H9 (cell line): Measurements from ENCODE around the gene DNAJC6. TPM values are rescaled to one million over a fixed set of nuclear protein-coding genes. Genes with fewer than 3 reads are reported as not detected.

ENCODE experiments used
- DNase-seq: peaks from one replicate; pipeline ENCODE4 v3.0.0-alpha.2; 2017
- H2AFZ ChIP-seq: one replicate; pipeline ENCODE4 v1.6.1; 2013; ENCODE audit warnings: mild to moderate bottlenecking, low read length, control low read depth, moderate library complexity
- H2AK5ac ChIP-seq: 2 replicates; pipeline ENCODE4 v1.6.1; 2013; ENCODE audit warnings: low read length, control low read depth, mixed read lengths; ENCODE audit not compliant: insufficient read length
- H2BK120ac ChIP-seq: one replicate; pipeline ENCODE4 v1.6.1; 2013; ENCODE audit warnings: low read depth, mild to moderate bottlenecking, low read length, control low read depth, inconsistent platforms; ENCODE audit not compliant: poor library complexity, severe bottlenecking
- H2BK12ac ChIP-seq: 2 replicates; pipeline ENCODE4 v1.6.1; 2013; ENCODE audit warnings: low read length, control low read depth, mixed read lengths, low read depth; ENCODE audit not compliant: insufficient read length
- H2BK15ac ChIP-seq: 2 replicates; pipeline ENCODE4 v1.6.1; 2013; ENCODE audit warnings: low read depth, low read length, control low read depth
- H2BK20ac ChIP-seq: one replicate; pipeline ENCODE4 v1.6.1; 2013; ENCODE audit warnings: low read depth, mild to moderate bottlenecking, low read length, control low read depth, inconsistent platforms; ENCODE audit not compliant: poor library complexity, severe bottlenecking
- H2BK5ac ChIP-seq: 2 replicates; pipeline ENCODE4 v1.6.1; 2013; ENCODE audit warnings: low read length, control low read depth, mixed read lengths; ENCODE audit not compliant: insufficient read length
- H3K14ac ChIP-seq: 2 replicates; pipeline ENCODE4 v1.6.1; 2013; ENCODE audit warnings: low read length, control low read depth; ENCODE audit not compliant: insufficient read depth
- H3K18ac ChIP-seq: 2 replicates; pipeline ENCODE4 v1.6.1; 2013; ENCODE audit warnings: low read depth, mild to moderate bottlenecking, mixed read lengths, low read length, control low read depth; ENCODE audit not compliant: insufficient read length
- H3K23ac ChIP-seq: 2 replicates; pipeline ENCODE4 v1.6.1; 2013; ENCODE audit warnings: low read length, control low read depth, mixed read lengths, low read depth; ENCODE audit not compliant: insufficient read length
- H3K23me2 ChIP-seq: 2 replicates; pipeline ENCODE4 v1.6.1; 2013; ENCODE audit warnings: low read depth, mild to moderate bottlenecking, mixed read lengths, low read length, control low read depth; ENCODE audit not compliant: insufficient read length, poor library complexity, severe bottlenecking
- H3K27ac ChIP-seq: 2 replicates; pipeline ENCODE4 v1.5.1; 2013; ENCODE audit warnings: low read length, control low read depth, mixed read lengths, low read depth; ENCODE audit not compliant: insufficient read length
- H3K27me3 ChIP-seq: 2 replicates; pipeline ENCODE4 v1.6.1; 2013; ENCODE audit warnings: low read length, control low read depth, inconsistent platforms; ENCODE audit not compliant: insufficient read depth
- H3K4ac ChIP-seq: 2 replicates; pipeline ENCODE4 v1.6.1; 2013; ENCODE audit warnings: low read depth, mild to moderate bottlenecking, control low read depth, inconsistent platforms, low read length, moderate library complexity
- H3K4me1 ChIP-seq: 2 replicates; pipeline ENCODE4 v1.6.1; 2013; ENCODE audit warnings: low read length, control low read depth, inconsistent platforms; ENCODE audit not compliant: insufficient read depth
- H3K4me2 ChIP-seq: 2 replicates; pipeline ENCODE4 v1.6.1; 2013; ENCODE audit warnings: low read length, control low read depth, mixed read lengths; ENCODE audit not compliant: insufficient read length, insufficient read depth
- H3K56ac ChIP-seq: 2 replicates; pipeline ENCODE4 v1.6.1; 2013; ENCODE audit warnings: low read depth, mild to moderate bottlenecking, mixed read lengths, low read length, control low read depth; ENCODE audit not compliant: insufficient read length
- H3K79me1 ChIP-seq: 2 replicates; pipeline ENCODE4 v1.6.1; 2013; ENCODE audit warnings: low read depth, mild to moderate bottlenecking, moderate library complexity, low read length, control low read depth, inconsistent platforms; ENCODE audit not compliant: insufficient read depth, poor library complexity, severe bottlenecking
- H3K79me2 ChIP-seq: 2 replicates; pipeline ENCODE4 v1.6.1; 2013; ENCODE audit warnings: low read length, control low read depth, inconsistent platforms; ENCODE audit not compliant: insufficient read depth
- H3K9ac ChIP-seq: 2 replicates; pipeline ENCODE4 v1.6.1; 2013; ENCODE audit warnings: low read length, control low read depth, mixed read lengths; ENCODE audit not compliant: insufficient read length; ENCODE audit errors: extremely low read depth
- H3K9me3 ChIP-seq: one replicate; pipeline ENCODE4 v1.6.1; 2013; ENCODE audit warnings: low read depth, low read length, inconsistent platforms; ENCODE audit not compliant: control insufficient read depth
- H3T11ph ChIP-seq: one replicate; pipeline ENCODE4 v1.6.1; 2013; ENCODE audit warnings: mild to moderate bottlenecking, low read length, control low read depth, inconsistent platforms
- H4K20me1 ChIP-seq: one replicate; pipeline ENCODE4 v1.6.1; 2013; ENCODE audit not compliant: control insufficient read depth, insufficient read length, insufficient read depth
- H4K5ac ChIP-seq: 2 replicates; pipeline ENCODE4 v1.6.1; 2013; ENCODE audit warnings: low read depth, mild to moderate bottlenecking, mixed read lengths, low read length, control low read depth; ENCODE audit not compliant: insufficient read length
- H4K8ac ChIP-seq: replicated peaks from 2 replicates; pipeline ENCODE4 v1.6.1; 2013; ENCODE audit warnings: low read length, control low read depth, mixed read lengths, low read depth; ENCODE audit not compliant: insufficient read length
- H4K91ac ChIP-seq: 2 replicates; pipeline ENCODE4 v1.6.1; 2013; ENCODE audit warnings: low read depth, mild to moderate bottlenecking, moderate library complexity, mixed read lengths, low read length, control low read depth; ENCODE audit not compliant: insufficient read length
- H3K27ac Mint-ChIP-seq, 3 experiments: 2 replicates in 2 of 3; 3 replicates in 1 of 3; pipeline ENCODE4 v1.8.0; 2020 to 2021; ENCODE audit warnings: mixed read lengths in 3 of 3, mild to moderate bottlenecking in 1 of 3, moderate library complexity in 1 of 3
- H3K27me3 Mint-ChIP-seq: 2 replicates; pipeline ENCODE4 v1.8.0; 2021; ENCODE audit warnings: low read depth, mild to moderate bottlenecking, moderate library complexity, mixed read lengths
- H3K36me3 Mint-ChIP-seq, 3 experiments: 2 replicates in 2 of 3; 3 replicates in 1 of 3; pipeline ENCODE4 v1.8.0; 2020 to 2021; ENCODE audit warnings: low read depth in 3 of 3, mixed read lengths in 3 of 3; ENCODE audit not compliant: insufficient read depth in 1 of 3
- H3K4me1 Mint-ChIP-seq, 2 experiments: 2 replicates each; pipeline ENCODE4 v1.8.0; 2020; ENCODE audit warnings: mixed read lengths in 2 of 2
- H3K4me3 Mint-ChIP-seq, 2 experiments: 2 replicates in 1 of 2; 3 replicates in 1 of 2; pipeline ENCODE4 v1.8.0; 2020 to 2021; ENCODE audit warnings: mild to moderate bottlenecking in 2 of 2, mixed read lengths in 2 of 2, moderate library complexity in 1 of 2
- H3K9me3 Mint-ChIP-seq, 2 experiments: 2 replicates in 1 of 2; 3 replicates in 1 of 2; pipeline ENCODE4 v1.8.0; 2020; ENCODE audit warnings: mild to moderate bottlenecking in 2 of 2, mixed read lengths in 2 of 2, moderate library complexity in 1 of 2
- CTCF ChIP-seq: fragments of 200-600 bp; sonication (generic); conservative IDR thresholded peaks from 3 replicates; pipeline ENCODE4 v1.8.0; 2021; ENCODE audit warnings: antibody characterized with exemption, mild to moderate bottlenecking
- whole genome bisulfite sequencing: extraction: QIAGEN DNeasy Blood & Tissue Kit; methylation state at CpG from one replicate; pipeline ENCODE4 v1.1.7; 2013; ENCODE audit warnings: missing lambda C conversion rate, low lambda C conversion rate, mixed read lengths; ENCODE audit not compliant: insufficient read length; ENCODE audit errors: extremely low coverage; 5-methylcytosine and 5-hydroxymethylcytosine counted together
- total RNA-seq: library from RNA; stranded (reverse); gene quantifications from 2 replicates; pipeline ENCODE4 v1.2.1, GENCODE V29; 2021

Gene DNAJC6
- total RNA-seq, 1 experiment from 2014 or later, result 2.2 TPM

GRCh38 chr1:65267271-65267670 is 42.1 kb upstream of the DNAJC6 start:
- no peak overlapping the region; a peak in 1 of 7 replicates for H3K27ac Mint-ChIP-seq
- H3K56ac ChIP-seq, result no peak overlapping the region

More at GRCh38 chr1:65267271-65267670, 42.1 kb upstream of the DNAJC6 start:
- Histone ChIP-seq H3K27me3 (no peaks in the 10 kb centered on the region; the same call in 1 of the 2 replicates), H2BK12ac (no peak overlapping the region), H2BK20ac (no peak overlapping the region), H3K9me3 (no peaks in the 10 kb centered on the region), H4K5ac (no peak overlapping the region), H3K9ac (no peak overlapping the region), H3K79me1 (no peaks in the 10 kb centered on the region), H2AFZ (no peak overlapping the region), H2BK15ac (no peak overlapping the region), H3K4me1 (no peaks in the 10 kb centered on the region), H4K91ac (no peak overlapping the region), H3K4ac (no peak overlapping the region), H3K27ac (no peak overlapping the region), H3T11ph (no peak overlapping the region), H4K8ac (no peak overlapping the region), H2BK5ac (no peak overlapping the region), H2AK5ac (no peak overlapping the region), H3K79me2 (no peaks in the 10 kb centered on the region), H4K20me1 (no peaks in the 10 kb centered on the region), H2BK120ac (no peak overlapping the region), H3K18ac (no peak overlapping the region), H3K14ac (no peak overlapping the region), H3K4me2 (no peak overlapping the region), H3K23ac (no peak overlapping the region), H3K23me2 (peaks cover 11% of the 10 kb centered on the region)
- Mint-ChIP-seq H3K36me3 (no peaks in the 10 kb centered on the region), H3K4me3 (no peak overlapping the region), H3K4me1 (peaks cover 20 to 31% of the 10 kb centered on the region in 2 experiments), H3K9me3 (no peaks in the 10 kb centered on the region), H3K27me3 (peaks cover 35% of the 10 kb centered on the region)
- no peak for TF ChIP-seq CTCF
- WGBS, result no CpG with 5 or more reads among the region's 4 CpGs
- no peak for DNase-seq
